Skeletal muscle satellite cell (primary cell): ENCODE results near the gene RFC5. TPM values are rescaled to one million over a fixed set of nuclear protein-coding genes. Genes with fewer than 3 reads are reported as not detected.
"Not testable (repeated sequence)": the region's sequence is repeated elsewhere in the genome, so short reads cannot be mapped to it uniquely, and the experiment has no call there.

Experiments
- H3K27me3 ChIP-seq: 2 replicates; pipeline ENCODE4 v1.7.0; 2013; ENCODE audit warnings: low read length; ENCODE audit not compliant: control insufficient read depth, insufficient read depth
- H3K36me3 ChIP-seq: 2 replicates; pipeline ENCODE4 v1.7.0; 2013; ENCODE audit warnings: mild to moderate bottlenecking, control low read depth, low read length; ENCODE audit not compliant: insufficient read depth
- H3K4me1 ChIP-seq: 2 replicates; pipeline ENCODE4 v1.7.0; 2013; ENCODE audit warnings: low read length; ENCODE audit not compliant: control insufficient read depth, insufficient read depth
- H3K4me2 ChIP-seq: 2 replicates; pipeline ENCODE4 v1.7.0; 2013; ENCODE audit warnings: mild to moderate bottlenecking, low read length
- H3K4me3 ChIP-seq: 2 replicates; pipeline ENCODE4 v1.7.0; 2013; ENCODE audit warnings: low read length
- H3K9ac ChIP-seq: 2 replicates; pipeline ENCODE4 v1.7.0; 2013; ENCODE audit warnings: mild to moderate bottlenecking, low read depth, low read length, moderate library complexity
- H3K9me3 ChIP-seq: replicated peaks from 2 replicates; pipeline ENCODE4 v1.7.0; 2013; ENCODE audit warnings: mild to moderate bottlenecking, control low read depth, low read length
- small RNA-seq: library from RNA; depleted of rRNA; stranded (forward); fragments of <200 nt; gene quantifications from one replicate; pipeline ENCODE3, GENCODE V24; 2012

Gene RFC5

GRCh38 chr12:118064608-118065007 is 48.1 kb downstream of the RFC5 start:
- Histone ChIP-seq H3K9ac (no peak overlapping the region), H3K4me3 (no peak overlapping the region), H3K27me3 (no peaks in the 10 kb centered on the region), H3K36me3 (no peaks in the 10 kb centered on the region), H3K9me3 (no peaks in the 10 kb centered on the region), H3K4me2 (no peak overlapping the region), H3K4me1 (peaks cover 12% of the 10 kb centered on the region)

DNA sequence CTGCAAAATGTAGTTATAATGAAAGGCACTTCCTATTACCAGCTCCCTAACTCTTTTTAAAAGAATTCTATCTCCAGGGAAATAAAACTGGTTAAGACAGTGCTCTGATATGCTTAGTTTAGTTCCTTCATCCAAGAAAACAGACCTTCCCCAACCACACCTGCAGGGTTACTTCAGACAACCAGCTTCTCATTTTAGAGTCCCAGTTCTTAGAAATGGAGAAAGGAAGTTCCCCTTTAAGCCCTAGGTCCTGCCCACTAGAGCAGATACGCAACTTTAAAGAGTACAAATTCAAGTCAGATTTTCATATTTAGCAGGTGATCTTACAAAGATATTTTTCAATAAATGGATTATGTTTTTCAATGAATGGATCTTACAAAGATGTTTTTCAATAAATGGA is 48.9 kb downstream of the RFC5 start:
- H3K4me2 ChIP-seq = no peak overlapping the region
- no peaks in the 10 kb centered on the region for H3K27me3 ChIP-seq
- no peak overlapping the region for H3K9ac ChIP-seq
- no peaks in the 10 kb centered on the region for H3K9me3 ChIP-seq
- H3K4me1 ChIP-seq = peaks cover 12% of the 10 kb centered on the region
- H3K4me3 ChIP-seq = no peak overlapping the region
- no peaks in the 10 kb centered on the region for H3K36me3 ChIP-seq

- Histone ChIP-seq H3K4me2 (no peak overlapping the region), H3K27me3 (no peaks in the 10 kb centered on the region), H3K36me3 (no peaks in the 10 kb centered on the region), H3K9ac (no peak overlapping the region), H3K9me3 (no peaks in the 10 kb centered on the region), H3K4me3 (no peak overlapping the region), H3K4me1 (peaks cover 1% of the 10 kb centered on the region)
Measured at GRCh38 chr12:118068445-118068844, 51.9 kb downstream of the RFC5 start.

DNA sequence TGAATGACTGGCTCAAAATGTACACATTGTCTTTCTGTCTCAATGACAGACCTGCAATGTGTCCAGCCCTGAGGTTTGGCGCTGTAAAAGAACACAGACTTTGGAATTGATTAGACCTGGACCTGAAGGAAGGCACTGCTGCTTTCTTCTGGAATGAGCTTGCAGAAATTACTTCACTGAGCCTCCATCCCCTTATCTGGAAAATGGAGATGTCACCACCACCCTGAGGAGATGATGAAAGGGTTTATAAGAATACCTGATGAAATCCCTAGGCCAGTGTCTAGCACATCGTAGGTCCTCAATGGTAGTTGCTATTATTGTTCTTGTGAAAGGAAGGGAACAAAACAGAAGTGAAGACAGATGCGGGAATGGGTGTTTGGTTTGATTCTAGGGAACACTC is 54.1 kb downstream of the RFC5 start:
- Histone ChIP-seq H3K9ac (no peak overlapping the region), H3K4me2 (no peak overlapping the region), H3K36me3 (no peaks in the 10 kb centered on the region), H3K4me3 (no peak overlapping the region), H3K4me1 (no peaks in the 10 kb centered on the region), H3K9me3 (no peaks in the 10 kb centered on the region), H3K27me3 (no peaks in the 10 kb centered on the region)

- H3K4me1 ChIP-seq = no peaks in the 10 kb centered on the region
- H3K4me3 ChIP-seq = no peak overlapping the region
- H3K36me3 ChIP-seq = peaks cover 8% of the 10 kb centered on the region
- no peaks in the 10 kb centered on the region for H3K9me3 ChIP-seq
- H3K4me2 ChIP-seq = no peak overlapping the region
- no peak overlapping the region for H3K9ac ChIP-seq
- H3K27me3 ChIP-seq = no peaks in the 10 kb centered on the region
Measured at GRCh38 chr12:118073768-118074167, 57.3 kb downstream of the RFC5 start.

GRCh38 chr12:118081521-118081920 is 65.0 kb downstream of the RFC5 start:
- not testable (repeated sequence) for H3K27me3 ChIP-seq, H3K4me1 ChIP-seq, H3K4me2 ChIP-seq, H3K9ac ChIP-seq, H3K9me3 ChIP-seq, H3K4me3 ChIP-seq
- peaks cover 12% of the 10 kb centered on the region for H3K36me3 ChIP-seq

Small RNA genes within 50 kb of the gene (small RNA-seq; reads per million reads assigned to genes)
- not detected for gene AC131159.1
